Cardiac septum (tissue), 1 donor: Measurements from ENCODE around the gene GYS2. TPM values are rescaled to one million over a fixed set of nuclear protein-coding genes. Genes with fewer than 3 reads are reported as not detected.
"Not testable (repeated sequence)": the region's sequence is repeated elsewhere in the genome, so short reads cannot be mapped to it uniquely, and the experiment has no call there.

Source experiments
- DNase-seq: peaks from one replicate; pipeline ENCODE4 v3.0.0-alpha.2; 2020; ENCODE audit warnings: low spot score
- intact Hi-C: fragments of 100-400 bp; cut with DNase I; formaldehyde crosslinking; loops from one replicate; pipeline ENCODE4 v1.14.0; 2022
- total RNA-seq: library from RNA; stranded (reverse); fragmentation: NEBNext Ultra II Directional; extraction: Animal tissue kit (Norgen Biotek cat#: 25700); gene quantifications from one replicate; pipeline ENCODE4 v1.2.1, GENCODE V29; 2021
- donor health status: DM: no; HTN: no; CAD: no.

GYS2 gene
- total RNA-seq, 1 donor from 2014 or later: not detected

DNA sequence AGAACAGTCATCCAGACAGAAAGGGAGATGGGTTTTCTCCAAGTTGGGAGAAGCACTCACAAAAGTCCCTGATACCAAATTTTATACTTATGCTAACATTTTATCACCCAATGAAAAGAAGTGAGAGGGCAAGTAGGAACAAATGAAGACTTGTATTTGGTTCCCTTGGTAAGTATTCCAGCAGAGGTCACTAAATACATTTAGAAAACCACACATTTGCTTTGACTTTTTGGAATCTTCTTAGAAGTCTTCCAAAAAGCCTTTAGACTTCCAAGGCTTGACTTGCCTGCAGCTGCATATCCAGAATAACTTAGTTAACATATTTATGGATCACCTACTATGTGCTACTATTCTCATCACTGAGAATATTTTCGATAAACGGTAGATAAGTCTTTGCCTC is 3.1 kb upstream of the GYS2 start:
- DNase-seq: no peak
- intact Hi-C loops: loop anchor here (2.0 kb wide), 1 partner anchor 73 kb away; no protein-coding TSS in a partner anchor

DNA sequence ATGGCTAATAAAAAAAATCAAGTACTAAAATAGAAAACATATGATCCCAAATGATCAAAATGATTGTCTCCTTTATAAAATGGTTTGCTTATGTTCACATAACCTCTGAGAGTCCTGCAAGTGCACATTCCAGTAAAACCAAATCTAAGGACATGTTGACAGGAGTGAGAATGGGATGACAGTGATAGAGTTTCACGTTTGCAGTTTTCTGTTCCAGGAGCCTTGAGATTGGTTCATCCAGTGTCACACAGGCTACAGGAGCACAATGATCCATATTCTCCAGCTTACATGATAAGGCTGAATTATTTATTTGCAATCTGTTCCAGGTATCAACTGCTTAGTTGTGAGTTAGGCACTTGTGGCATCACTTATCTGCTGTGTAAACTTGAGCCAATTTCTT is 1.5 kb upstream of the GYS2 start:
- DNase-seq: no peak
- intact Hi-C loops: no loop called here

GRCh38 chr12:21602774-21603173 is 1.9 kb downstream of the GYS2 start:
- intact Hi-C loops: no loop called here
- DNase-seq: no peak

DNA sequence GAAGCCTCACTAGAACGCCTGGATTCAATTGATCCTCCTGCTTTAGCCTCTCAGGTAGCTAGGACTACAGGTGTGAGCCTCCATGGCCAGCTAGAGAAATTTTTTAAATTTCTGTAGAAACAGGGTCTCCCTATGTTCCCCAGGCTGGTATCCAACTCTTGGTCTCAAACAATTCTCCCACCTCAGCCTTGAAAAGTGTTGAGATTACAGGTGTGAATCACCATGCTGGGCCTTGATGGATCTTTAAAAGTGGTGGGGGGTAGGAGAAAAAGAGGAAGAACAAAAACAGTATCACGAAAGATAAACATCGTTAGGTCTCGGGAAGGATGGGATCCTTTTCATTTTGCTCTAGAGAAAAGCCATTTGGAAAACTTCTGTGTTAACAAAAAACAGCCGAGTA is 4.5 kb downstream of the GYS2 start:
- intact Hi-C loops: no loop called here
- no peak for DNase-seq

GRCh38 chr12:21599143-21599999 is 5.3 kb downstream of the GYS2 start:
- DNase-seq: no peak
- intact Hi-C loops: no loop called here

- no peak for DNase-seq
- intact Hi-C loops: no loop called here
Observed at GRCh38 chr12:21598651-21599050, 6.0 kb downstream of the GYS2 start.

GRCh38 chr12:21595356-21595755 is 9.3 kb downstream of the GYS2 start:
- intact Hi-C loops, DNase-seq: not testable (repeated sequence)

DNA sequence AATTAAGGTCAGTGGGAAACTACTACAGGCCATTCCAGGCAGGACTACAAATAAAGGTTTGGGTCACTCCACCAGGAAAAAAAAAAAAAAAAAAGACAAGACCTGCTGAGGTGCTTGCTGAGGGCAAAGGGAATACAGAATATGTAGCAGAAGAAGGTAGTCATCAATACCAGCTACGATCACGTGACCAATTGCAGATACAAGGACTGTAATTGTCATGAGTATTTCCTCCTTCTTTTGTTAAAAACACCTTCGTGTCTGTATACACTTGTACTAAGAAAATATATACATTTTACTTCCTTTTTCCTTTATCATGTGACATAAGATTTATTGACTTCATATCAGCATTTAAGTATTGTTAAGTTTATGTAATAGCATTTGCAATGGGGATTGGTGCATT is 19.2 kb downstream of the GYS2 start:
- intact Hi-C loops: no loop called here
- DNase-seq: no peak

DNA sequence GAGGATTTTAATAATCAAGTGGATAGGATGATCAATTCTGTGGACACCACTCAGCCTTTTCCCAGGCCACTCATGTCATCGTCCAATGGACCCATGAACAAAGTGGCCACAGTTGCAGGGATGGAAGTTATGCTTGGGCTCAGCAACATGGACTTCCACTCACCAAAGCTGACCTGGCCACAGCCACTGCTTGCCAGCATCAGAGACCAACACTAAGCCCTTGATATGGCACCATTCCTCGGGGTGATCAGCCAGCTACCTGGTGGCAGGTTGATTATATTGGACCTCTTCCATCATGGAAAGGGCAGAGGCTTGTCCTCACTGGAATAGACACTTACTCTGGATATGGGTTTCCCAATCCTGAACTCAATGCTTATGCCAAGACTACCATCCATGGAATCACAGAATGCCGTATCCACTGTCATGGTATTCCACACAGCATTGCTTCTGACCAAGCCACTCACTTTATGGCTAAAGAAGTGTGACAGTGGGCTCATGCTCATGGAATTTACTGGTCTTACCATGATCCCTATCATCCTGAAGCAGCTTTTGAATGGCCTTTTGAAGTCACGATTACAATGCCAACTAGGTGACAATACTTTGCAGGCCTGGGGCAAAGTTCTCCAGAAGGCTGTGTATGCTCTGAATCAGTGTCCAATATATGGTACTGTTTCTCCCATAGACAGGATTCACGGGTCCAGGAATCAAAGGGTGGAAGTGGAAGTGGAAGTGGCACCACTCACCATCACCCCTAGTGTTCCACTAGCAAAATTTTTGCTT is 20.1 kb downstream of the GYS2 start:
- intact Hi-C loops, DNase-seq: not testable (repeated sequence)

- intact Hi-C loops: no loop called here
Observed at GRCh38 chr12:21583587-21583986, 21.1 kb downstream of the GYS2 start.

DNA sequence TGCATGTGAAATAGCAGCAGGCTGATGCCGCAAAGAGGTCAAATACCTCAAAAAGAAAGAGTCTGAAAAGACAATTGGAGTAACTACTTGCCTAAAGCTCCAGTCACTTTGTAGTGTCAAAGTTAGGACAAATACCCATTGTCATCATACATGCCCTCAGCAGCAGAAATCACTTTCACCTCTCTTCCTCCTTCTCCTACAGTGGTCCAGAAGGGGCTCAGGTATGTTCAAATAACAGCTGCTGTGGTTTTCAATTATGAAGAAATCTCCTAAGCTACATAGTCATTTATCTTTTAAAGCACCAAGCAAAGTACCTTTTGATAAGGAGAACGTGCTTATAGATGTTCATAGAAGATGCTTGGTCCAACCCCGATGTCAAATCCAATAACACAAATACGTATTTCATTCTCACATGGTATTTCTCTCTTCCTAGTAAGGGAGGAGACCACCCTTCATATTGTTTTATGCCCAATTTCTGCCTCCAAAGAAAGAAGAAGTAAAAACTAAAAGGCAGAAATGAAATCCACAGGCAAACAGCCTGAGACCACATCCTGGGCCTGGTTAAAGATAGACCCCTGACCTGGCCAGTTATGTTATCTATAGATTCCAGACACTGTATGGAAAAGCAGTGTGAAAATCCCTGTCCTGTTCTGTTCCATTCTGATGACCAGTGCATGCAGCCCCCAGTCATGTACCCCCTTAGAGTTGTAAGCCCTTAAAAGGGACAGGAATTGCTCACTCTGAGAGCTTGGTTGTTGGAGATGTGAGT is 23.7 kb downstream of the GYS2 start:
- no peak for DNase-seq
- intact Hi-C loops: no loop called here

More at GRCh38 chr12:21583587-21583986, 21.1 kb downstream of the GYS2 start:
- DNase-seq: no peak

DNA sequence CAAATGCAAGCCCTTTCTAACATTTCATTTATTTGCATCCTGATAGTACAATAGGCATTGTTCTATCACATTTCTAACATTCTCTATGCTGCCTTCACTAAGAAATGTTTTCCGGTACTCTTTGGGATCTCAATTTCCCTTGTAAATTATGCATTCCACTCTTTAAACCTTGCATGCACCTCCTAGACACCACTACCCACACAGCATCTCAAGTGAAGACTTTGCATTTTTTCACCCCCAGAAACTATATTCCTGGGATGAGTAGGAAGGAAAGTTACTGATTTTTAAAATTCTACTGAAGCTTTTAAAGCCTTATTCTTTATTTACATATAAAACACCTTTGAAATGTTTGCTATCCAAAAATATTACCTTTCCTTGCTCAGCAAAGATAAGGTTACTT is 27.1 kb downstream of the GYS2 start:
- intact Hi-C loops: no loop called here
- DNase-seq: no peak

DNA sequence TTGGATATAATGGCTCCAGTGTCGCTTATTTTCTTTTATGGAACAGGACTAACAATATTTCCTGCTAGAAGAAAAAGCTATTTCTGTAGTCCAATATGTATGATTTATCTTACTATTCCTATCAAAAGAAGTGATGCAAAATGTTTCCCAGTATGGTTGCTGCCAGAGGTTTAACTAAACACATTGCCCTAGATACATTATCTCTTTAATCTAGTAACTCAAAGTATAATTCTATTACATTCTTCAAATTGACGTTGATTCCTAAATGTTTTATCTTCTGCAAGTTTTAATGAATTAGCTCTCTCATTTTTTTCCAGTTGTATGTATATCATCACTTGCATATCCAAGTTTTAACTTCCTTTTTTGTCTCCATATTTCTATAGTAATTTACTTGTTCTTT is 28.2 kb downstream of the GYS2 start:
- intact Hi-C loops: no loop called here
- DNase-seq: no peak

DNA sequence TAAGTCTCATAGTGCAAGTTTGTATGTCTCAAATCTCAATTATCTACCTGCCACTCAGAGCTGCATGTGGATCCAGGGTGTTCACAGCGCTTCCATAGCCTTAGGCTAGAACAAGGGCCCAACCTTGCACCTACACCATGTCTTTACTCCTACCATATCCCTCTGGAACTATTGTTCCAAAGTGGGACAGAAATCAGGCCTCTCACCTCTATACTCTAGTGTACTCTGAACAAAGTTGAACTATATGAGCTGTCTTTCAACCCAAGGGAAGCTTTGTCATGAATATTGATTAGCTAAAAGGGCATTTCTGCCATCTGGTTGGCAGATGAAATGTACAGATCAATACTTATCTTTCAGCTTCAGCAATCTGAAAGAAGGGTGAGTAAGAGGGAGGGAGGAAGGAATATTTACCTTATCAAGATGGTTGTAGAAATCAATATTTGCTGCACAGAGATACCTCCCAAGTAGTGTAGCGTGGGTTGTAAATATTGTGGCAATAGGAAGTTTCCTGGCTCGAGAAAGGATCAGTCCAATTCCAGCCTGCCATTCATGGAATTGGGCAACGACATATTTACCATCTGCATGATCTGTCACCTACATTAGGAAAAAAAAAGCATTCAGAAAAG is 30.8 kb downstream of the GYS2 start:
- no peak for DNase-seq
- intact Hi-C loops: no loop called here

- intact Hi-C loops: no loop called here
- DNase-seq: no peak
Observed at GRCh38 chr12:21571046-21571445, 33.6 kb downstream of the GYS2 start.

- intact Hi-C loops: no loop called here
- DNase-seq: no peak
Observed at GRCh38 chr12:21568115-21568514, 36.5 kb downstream of the GYS2 start.

DNA sequence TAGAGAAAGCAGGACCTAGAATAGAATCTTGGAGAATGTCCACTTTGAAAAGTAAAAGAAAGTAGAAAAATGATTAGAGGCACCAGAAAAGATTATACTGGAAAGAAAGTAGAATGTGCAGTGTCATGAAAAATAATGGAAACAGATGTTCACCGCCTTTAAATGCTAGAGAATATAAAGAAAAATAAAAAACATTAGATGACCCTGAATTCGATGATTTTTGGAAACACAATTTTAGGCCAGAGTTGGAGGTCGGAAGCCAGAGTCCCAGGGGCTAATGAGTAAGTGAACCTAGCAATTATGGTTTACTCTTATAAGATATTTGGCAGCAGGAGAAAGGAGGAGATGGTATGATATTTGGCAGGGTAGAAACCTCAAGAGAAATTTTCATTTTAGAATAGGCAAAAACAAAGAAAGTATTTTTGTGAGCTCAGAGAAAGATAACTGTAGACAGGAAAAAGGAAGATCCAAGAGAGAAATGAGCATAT is 37.7 kb downstream of the GYS2 start:
- intact Hi-C loops: no loop called here
- no peak for DNase-seq

- no peak for DNase-seq
Observed at GRCh38 chr12:21566223-21566906, 38.3 kb downstream of the GYS2 start.

GRCh38 chr12:21562859-21563258 is 41.8 kb downstream of the GYS2 start:
- intact Hi-C loops: no loop called here
- DNase-seq: no peak

More at GRCh38 chr12:21566223-21566906, 38.3 kb downstream of the GYS2 start:
- intact Hi-C loops: no loop called here
